Left renal pelvis (tissue), 4 donors: ENCODE data around the gene RPS3. TPM values are rescaled to one million over a fixed set of nuclear protein-coding genes. Genes with fewer than 3 reads are reported as not detected.
"Not testable (repeated sequence)": the region's sequence is repeated elsewhere in the genome, so short reads cannot be mapped to it uniquely, and the experiment has no call there.

ENCODE experiments used
- DNase-seq, 4 donors: peaks; one replicate each; pipeline ENCODE4 v3.0.0-alpha.2; 2013; ENCODE audit warnings: low read depth in 4 of 4, low spot score in 3 of 4
- polyA plus RNA-seq, 4 donors: library from polyadenylated mRNA; unstranded; fragments of 120-200 nt; gene quantifications; one replicate each; pipeline ENCODE4 v1.2.1, GENCODE V29; 2013; ENCODE audit not compliant: insufficient read length in 4 of 4

The RPS3 gene
- 1,000 to 10,000 TPM; 1,967 to 2,904 (median 2,295) TPM for polyA plus RNA-seq

DNA sequence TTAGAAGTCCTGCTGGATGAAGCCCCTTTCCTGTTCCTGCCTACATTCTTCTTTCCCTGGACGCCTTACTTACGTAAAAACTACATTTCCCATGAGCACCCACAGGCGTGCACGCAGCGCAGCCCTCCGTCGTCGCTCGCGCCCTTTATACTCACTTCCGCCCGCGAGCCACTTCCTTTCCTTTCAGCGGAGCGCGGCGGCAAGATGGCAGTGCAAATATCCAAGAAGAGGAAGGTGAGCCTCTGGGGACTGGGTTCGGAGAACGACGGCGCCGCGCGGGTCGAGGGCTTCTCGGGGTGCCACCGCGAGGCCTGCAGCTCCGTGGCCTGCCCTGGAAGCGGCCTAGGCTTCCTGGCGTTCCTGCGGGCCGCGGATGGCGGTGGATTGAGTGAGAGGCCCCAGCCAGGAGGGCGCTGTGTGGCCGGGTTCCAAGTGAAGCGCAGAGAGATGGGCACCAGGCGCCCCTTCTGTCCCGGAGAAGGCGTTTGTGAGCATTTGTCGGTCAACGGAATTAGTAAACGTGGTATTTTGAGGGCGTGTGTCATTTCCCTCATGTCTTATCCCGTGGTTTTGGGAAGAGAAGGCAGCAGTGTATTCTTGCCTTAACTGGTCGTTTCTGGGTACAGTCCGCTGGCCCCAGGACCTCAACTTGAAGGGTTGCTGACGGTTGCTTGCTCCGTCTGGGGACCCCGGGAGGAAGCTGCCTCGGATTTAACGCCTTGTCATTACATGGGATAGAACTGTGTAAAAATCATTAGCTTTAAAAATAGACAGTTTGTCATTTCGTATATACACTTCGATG, at the start of gene RPS3:
RPS3 (plus strand) TSS at position 175 of the 802 bp plus-strand sequence; CDS start at position 205, 30 bp downstream.
- DNase-seq: peak; percentile 85 to 88 (median 86)

DNA sequence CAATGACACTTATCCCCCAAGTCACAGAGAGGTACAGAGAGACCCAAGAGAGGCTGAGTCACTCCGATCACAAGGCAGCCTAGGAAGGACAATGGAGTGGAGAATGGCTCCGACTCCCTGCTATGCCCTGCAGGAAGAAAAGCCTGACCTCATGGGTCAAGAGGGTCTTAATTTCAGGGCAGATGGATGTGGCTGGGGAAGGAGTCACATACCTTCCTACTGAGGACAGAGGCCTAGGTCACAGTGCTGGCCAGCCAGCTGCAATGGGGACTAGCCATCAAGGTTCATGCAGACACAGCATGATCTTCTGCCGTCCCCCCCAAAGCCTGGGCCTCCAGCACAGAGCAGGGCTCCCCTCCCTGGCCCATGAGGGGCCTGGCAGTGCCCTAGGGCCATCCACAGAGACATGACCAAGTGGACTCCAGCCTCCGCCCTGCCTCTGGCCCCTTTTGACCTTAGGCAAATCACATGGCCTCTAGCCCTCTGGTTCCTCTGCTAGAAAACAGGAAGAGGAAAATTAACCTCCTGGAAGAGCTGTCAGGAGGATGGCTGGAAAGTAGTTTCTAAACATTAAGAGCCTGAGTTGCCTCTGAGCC, 49.7 kb upstream of the RPS3 start:
- DNase-seq: no peak

DNA sequence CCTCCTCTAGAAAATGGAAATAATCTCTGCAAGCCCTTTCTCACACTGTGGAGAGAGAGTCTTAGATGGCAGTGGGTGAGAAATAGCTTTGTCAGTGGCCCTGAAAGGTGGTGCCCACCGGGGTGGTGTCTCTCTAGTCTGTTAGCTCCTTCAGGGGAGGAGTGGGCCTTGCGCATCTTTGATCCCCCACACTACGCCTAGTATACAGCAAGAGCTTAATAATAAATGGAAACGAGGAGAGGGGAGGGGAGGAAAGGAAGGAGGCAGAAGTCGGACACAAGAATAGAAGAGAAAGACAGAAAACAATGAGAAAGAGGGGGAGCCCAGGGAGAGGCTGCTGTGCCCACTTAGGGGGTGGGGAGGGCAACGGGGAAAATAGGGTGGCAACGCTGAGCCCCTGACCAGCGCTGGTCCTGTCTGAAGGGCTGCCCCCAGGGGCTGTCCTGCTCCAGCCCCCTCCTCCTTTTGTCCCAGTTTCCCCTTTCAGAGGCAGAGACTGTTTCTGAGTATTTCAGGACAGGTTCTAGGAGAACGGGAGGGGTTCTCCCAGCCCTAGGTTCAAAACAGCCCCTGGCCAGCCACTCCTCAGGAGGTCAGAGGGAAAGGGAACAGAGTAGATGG, 49.1 kb upstream of the RPS3 start:
- no peak for DNase-seq

DNA sequence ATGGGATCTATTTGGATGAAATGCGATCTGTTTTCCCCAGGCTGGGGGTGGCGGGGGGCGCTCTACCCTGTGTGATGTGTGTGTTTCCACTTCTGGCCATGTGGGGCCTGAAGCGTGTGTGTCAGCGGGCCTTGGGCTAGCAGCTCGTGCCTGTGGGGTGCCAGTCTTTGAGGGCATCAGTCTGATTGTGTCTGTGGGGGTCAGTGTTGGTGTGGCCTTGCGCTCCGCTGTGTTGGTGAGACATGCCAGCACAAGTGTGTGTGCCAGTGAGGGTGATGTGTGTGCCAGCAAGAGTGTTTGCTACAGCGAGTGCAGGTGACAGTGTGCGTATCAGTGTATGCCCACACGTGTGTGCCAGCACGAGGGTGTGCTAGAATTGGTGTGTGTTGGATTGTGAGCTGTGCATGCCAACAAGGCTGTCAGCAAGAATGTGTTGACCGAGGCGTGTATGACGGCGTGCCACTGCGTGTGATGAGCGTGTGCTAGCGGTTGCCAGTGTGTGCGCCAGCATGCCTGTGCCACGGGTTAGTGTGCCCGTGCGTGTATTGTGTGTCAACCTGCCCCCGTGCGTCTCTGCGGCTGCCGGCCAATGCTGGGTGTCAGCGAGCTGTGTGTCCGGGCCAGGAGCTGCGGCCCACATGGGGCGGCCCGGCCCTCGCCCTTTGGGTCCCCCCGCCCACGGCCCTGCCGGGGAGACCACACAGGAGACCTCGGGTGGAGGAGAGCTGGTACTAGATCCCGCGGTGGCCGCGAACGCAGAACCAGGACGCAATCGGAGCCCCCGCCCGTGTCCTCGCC, 48.4 kb upstream of the RPS3 start:
- DNase-seq: no peak

DNA sequence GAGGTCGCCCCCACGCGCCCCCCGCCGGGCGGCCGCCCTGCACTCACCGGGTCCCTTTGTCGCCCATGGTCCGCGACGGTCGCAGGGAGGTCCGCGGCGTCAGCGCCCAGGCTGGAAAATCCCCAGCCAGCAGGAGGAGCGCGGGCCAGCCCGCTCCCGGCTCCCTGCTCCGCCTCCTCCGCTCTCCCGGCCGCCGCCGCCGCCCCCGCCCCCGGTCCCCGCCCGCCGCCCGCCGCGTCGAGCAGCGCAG, 47.9 kb upstream of the RPS3 start, which contains the start of gene ARRB1:
ARRB1 (minus strand) TSS at position 121 of the 250 bp plus-strand sequence; CDS start at position 67, 54 bp downstream.
- DNase-seq: no peak

DNA sequence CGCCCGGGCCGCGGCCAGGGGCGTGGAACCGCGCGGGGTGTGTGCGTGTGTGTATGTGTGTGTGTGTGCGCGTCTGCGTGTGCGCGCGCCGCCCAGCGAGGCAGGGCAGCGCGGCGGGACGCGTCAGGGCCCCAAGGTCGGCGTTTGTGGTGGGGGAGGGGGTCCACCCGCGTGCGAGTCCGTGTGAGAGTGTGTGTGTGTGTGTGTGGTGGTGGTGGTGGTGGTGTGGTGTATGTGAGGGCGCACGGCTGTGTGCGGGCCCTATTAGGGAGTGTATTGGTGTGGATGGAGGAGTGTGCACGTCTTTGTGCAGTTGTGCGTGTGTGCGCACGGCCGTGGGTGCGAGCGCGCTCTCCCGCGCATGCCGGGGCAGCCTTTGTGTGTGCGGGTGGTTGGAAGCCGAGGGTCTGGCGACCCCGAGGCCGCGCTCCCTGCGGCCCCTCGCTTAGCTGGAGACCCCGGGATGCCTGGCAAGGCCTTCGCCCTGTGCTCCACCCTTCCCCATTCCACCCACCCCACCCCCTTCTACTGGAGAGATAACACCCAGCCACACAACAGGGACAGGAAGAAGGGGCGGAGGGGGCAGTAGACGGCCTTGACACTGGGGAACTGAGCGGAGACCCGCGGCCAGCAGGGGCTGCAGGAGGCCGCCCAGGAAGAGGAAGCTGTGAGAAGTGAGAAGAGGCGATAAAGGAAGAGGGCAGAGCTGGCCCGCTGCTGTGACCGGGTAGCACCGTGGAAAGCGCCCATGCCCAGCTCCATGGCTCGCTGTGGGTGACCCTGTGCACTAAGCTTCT, 47.3 kb upstream of the RPS3 start:
- DNase-seq: no peak

DNA sequence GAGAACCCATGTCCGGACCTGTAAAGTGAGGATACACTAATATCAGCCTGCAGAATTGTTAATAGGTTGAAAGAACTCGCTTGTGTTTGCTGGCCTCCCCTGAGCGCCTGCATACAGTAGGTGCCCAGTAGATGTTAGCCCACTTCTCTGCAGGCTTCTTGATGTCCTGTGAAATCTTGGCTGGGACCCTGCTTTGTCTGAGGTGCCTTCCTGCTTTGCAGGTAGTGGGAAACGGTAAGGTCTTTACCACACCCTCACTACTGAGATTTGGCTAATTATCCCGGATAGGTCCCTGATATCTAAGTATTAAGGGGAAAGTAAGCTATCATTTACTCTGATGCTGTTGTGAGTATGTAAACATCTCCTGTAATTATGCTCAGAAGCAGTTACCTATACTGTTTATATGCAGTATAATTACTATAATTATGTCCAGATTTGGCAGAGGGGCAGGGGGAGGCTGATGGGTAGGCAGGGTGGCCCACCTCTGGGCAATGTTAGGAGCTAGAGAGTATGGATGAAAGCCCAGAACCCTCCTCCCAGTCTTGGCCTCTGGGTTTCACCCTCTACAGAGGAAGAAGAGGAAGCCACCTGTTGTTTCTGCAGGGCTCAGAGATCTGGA, 46.6 kb upstream of the RPS3 start:
- no peak for DNase-seq

DNA sequence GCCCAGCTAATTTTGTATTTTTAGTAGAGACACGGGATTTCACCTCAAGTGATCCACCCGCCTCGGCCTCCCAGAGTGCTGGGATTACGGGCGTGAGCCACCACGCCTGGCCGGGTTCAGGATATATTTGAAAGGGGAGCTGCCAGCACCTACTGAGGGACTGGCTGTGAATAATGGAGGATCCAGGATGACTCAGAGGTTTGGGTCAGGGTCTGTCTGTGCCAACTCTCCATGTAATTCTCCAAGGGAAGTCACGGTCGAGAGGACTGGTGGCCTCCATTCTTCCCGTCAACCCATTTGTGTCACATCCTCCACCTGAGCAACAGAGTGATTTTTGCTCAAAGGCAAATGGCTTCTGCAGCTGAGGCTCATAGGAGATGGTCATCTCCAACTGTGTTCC, 44.3 kb upstream of the RPS3 start:
- no peak for DNase-seq

DNA sequence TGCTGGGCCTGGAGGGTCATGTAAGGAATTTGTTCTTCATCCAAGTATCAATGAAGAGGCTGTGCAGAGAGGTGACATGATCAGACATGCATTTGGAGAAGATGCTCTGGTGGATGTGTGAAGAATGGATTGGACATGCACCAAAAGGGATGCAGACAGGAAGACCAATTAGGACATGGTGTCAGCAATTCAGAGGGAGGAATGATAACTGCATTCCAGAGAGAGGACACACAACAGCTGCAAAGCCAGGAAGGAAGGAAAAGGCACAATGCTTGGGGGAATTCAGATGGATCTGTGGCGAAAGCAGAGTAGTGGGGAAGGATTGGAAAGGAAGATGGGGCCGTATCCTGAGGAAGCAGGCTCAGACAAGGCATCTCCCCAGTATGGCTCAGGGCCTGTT, 42.7 kb upstream of the RPS3 start:
- DNase-seq: no peak

DNA sequence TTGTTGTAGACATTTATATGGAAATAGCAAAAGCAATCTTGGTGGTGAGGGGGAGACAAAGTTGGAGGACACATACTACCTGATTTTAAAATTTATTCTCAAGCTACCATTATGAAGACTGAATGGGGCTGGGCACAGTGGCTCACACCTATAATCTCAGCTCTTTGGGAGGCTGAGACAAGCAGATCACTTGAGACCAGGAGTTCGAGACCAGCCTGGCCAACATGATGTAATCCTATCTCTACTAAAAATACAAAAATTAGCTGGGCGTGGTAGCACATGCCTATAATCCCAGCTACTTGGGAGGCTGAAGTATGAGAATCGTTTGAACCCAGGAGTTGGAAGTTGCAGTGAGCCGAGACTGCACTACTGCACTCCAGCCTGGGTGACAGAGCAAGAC, 37.0 kb upstream of the RPS3 start:
- DNase-seq: not testable (repeated sequence)

DNA sequence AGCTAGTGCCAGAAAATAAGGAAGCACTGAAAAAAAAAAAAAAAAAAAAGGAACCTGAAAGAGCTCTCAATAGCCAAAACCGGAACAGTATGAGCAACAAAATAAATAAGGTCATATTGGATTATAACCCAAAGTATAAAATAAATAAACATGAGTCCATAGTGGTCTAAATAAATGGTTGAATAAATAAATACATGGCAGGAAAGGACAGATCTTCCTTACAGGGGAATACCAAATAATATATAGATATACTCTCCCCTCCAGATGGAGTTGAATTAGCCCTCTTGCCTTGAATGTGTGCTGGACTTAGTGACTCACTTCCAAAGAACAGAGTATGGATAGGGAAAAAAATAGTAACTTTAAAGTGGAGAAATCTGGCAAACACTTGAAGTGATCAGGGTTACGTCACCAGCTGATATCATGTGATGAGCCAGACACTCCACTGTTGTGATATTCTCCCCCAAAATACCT, 33.6 kb upstream of the RPS3 start:
- no peak for DNase-seq

DNA sequence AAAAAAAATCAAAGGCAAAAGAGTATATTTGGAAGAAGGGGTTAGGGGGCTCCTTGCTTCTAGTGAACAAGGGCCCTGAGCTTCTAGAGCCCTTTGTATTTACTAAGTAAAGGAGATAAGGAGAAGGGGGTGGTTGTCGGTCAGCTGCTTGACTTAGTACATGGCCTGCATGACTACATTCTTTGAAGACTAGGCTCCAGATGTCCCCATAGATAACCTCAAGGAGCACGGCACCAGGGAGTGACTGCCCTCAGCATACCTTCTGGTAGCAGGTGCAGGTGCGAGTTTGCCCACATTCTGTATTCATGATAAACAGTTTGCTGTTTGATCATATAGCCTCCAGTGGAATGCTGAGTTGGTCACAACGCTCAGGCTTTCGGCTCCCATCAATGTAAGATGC, 32.5 kb upstream of the RPS3 start:
- DNase-seq: not testable (repeated sequence)

DNA sequence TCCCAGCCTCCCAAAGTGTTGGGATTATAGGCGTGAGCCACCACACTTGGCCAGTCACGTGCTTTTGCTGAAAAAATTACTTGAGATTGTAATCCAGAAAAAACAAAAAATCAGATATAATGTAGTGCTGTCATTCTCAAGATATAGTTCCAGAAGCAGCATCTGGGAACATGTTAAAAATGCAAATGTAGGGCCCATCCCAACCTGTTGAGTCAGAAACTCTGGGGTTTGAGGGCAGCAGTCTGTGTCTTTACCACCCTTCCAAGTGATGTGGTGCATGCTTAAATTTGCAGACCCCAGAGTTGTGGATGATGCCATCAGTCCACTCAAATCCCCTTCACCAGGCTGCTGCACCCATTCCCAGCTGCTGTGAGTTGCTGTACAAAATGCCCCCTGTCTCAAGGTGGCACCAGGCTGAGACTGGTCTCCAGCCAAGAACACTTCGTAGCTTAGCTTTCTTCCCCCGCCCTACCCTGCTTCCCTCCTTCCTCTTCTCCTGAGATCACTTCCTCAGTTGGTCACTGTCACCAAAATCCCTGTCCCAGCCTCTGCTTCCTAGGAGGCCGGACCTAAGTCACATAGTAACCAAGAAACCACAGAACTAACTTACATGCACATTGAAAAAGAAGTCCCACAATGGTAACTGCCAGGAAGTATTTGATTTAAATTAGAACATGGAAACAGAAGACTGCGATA, 29.6 kb upstream of the RPS3 start:
- no peak for DNase-seq

DNA sequence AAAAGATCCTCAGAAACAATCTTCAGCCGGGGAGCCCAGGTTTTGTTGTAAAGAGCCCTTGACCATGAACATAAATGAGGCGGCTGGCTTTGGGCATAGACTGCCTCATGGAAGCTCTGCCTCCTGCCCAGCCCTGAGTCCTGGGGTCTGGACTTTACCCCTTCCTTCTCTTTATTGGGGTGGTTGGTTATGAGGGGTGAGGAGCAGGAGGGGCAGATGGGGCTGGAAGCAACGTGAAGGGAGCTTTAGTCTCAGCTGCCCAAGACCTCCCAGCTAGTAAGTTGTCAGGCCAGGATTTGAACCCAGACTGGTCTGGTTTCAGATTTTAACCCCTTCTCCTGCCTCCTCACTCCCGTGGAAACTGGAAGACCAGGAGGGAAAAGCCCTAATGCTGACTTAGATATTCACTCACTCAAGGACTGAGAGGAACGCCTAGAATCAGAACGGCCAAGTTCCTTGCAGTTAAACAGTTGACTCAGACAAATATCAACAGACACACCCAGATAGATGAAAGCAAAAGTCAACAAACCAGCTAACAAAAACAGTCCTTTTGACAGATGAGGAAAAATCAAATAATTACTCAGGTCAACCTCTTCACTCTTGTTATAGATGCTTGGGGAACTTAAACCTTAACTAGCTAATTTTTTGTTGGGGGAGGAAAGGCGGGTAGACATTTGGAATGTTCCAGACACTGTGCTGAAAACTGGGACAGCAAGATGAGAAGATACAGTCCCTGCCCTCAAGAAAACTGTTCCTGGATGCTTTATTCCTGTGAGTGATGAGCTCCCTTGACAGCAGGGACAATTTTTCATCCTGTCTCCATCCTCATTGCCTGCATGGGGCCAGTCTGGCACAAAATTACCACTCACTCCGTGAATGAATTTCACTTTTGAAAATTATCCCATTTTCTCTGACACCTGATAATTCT, 27.1 kb upstream of the RPS3 start:
- no peak for DNase-seq

DNA sequence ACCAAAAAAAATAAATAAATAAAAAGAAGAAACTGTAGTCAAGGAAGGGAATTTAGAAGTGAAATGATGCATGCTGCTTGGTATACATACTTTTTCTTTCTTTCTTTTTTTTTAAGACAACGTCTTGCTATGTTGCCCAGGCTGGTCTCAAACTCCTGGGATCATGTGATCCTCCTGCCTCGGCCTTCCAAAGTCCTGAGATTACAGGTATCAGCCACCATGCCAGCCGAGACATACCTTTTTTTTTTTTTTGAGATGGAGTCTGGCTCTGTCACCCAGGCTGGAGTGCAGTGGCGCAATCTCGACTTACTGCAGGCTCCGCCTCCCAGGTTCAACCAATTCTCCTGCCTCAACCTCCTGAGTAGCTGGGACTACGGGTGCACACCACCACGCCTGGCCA, 26.1 kb upstream of the RPS3 start:
- DNase-seq: no peak

DNA sequence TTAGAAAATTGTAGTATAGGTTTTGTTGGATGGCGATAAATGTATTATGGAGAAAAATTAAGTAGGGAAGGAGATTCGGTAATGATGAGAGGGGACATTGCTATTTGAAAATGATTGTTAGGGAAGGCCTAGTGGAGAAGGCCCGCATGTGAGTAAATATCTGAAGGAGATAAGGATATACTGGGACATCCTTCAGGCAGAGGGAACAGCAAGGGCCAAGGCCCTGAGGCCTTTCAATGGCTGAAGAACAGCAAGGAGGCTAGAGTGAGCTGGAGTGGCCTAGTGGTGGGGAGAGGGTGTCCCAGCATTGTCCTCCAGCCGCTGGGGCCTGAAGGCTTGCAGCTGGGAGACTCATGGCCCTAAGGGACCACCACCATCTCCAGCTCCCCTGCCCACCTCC, 24.7 kb upstream of the RPS3 start:
- DNase-seq: no peak

DNA sequence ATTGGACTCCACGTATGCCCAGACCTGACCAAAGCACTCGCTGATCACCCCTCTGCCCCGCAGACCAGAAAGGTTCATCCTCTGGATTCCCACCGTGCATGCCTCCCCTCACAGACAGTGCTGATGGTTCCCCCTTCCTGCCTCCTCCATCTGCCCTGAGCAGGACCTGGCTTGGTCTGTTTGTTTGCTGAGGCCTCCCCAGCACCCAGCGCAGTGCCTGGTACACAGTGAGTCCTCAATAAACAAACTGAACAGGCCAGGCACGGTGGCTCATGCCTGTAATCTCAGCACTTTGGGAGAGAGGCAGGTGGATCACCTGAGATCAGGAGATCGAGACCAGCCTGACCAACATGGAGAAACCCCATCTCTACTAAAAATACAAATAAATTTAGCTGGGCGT, 23.7 kb upstream of the RPS3 start:
- no peak for DNase-seq

DNA sequence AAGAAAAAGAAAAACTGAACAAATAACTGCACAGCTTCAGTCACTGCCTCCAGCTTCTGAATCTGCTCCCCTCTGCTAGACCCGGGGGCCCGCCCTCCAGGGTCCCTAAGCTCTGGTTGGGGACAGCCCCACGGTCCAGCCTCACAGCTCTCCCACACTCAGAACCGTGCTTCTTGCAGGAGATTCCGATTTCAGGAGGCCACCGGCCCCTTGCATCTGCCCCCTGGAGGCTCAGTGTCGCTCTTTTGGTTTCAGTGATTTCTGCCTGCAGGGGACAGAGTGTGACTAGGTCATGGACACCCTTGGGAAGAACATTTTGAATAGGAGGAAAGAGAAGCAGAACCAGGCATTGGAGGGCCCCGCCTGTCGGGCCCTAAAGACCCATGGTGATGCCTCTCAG, 23.1 kb upstream of the RPS3 start:
- DNase-seq: no peak
